Measurements from ENCODE around the gene ARHGAP28. TPM values are rescaled to one million over a fixed set of nuclear protein-coding genes. Genes with fewer than 3 reads are reported as not detected.

ARHGAP28 gene
- total and polyA plus RNA-seq, 10 of the 15 experiments (the other 5 are each of a cell fraction or from before 2014, with no cell fraction given), result not detected

DNA sequence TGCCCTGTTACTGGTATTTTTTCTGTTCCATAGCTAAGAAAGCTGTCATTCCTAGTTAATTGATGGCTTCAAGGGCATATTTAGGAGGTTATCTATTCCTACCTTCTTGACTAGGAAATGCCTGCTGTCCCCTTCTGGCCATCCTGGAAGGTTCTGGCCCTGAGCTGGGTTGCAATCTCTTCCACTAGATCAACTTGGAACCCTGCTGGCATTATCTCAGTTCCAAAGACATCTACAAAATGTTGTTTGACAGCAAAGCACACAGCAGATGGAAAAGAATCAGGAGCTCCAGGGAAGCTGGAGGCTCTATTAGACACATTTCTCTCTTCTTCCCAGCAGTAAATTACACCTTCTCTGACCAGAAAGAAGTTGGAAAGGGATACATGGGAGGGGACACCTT, 192.1 kb downstream of the ARHGAP28 start:
- BruUV-seq (replicated peaks), result no TSS peak
- ATAC-seq (no peak), DNase-seq (ENCODE audit: low read depth, low spot score) (no peak), FAIRE-seq (no peak)
- in situ Hi-C loops (cut with MboI), result no loop called here
- no peak overlapping the region for H3K4me3 ChIP-seq
- ChIA-PET RAD21 (ENCODE audit: unreplicated experiment) (interaction anchor here (0.9 kb wide), 1 partner anchor 256 kb away, joined by 3 read pairs; no protein-coding TSS in a partner anchor), SMC1A (ENCODE audit: uncharacterized antibody, unreplicated experiment) (interaction anchor here (0.8 to 1.0 kb wide), 2 partner anchors 148 to 255 kb away, joined by 3 read pairs; no protein-coding TSS in a partner anchor), CTCF (interaction anchor here (0.8 to 5.1 kb wide), 3 partner anchors 17 to 814 kb away, joined by 3 to 47 read pairs (median 5); no protein-coding TSS in a partner anchor), POLR2A (no interaction called here)
- no peaks in the 10 kb centered on the region for H3K27me3 ChIP-seq (replicated peaks in 1 of 2; ENCODE audit: control insufficient read depth in 2 of 2, insufficient read depth in 2 of 2, low read length in 1 of 2)
- no peaks in the 10 kb centered on the region for H4K20me1 ChIP-seq (ENCODE audit: control insufficient read depth, insufficient read depth)
- no peaks in the 10 kb centered on the region for H3K4me1 ChIP-seq (ENCODE audit: control insufficient read depth, insufficient read depth, low read length)
- H3K27ac ChIP-seq (ENCODE audit: control insufficient read depth, insufficient read depth), result no peak overlapping the region
- no peaks in the 10 kb centered on the region for H3K36me3 ChIP-seq (ENCODE audit: control insufficient read depth in 2 of 2, insufficient read depth in 2 of 2, low read length in 1 of 2)
- H3K4me2 ChIP-seq (ENCODE audit: control insufficient read depth, insufficient read depth), result no peak overlapping the region
- no peaks in the 10 kb centered on the region for H3K79me2 ChIP-seq (ENCODE audit: control insufficient read depth, insufficient read depth, low read length)
- H2AFZ ChIP-seq (ENCODE audit: control insufficient read depth, low read depth, low read length), result no peak overlapping the region
- no peaks in the 10 kb centered on the region for H3K9me3 ChIP-seq (replicated peaks; ENCODE audit: control insufficient read depth, insufficient read depth, low read length)
- intact Hi-C loops (cut with micrococcal nuclease; ENCODE audit: unreplicated experiment), result loop anchor here (5.0 kb wide), 1 partner anchor 101 kb away; no protein-coding TSS in a partner anchor
- no peak overlapping the region for H3K9ac ChIP-seq (ENCODE audit: control insufficient read depth, insufficient read depth, low read length)
- TF ChIP-seq, protein P1, sequence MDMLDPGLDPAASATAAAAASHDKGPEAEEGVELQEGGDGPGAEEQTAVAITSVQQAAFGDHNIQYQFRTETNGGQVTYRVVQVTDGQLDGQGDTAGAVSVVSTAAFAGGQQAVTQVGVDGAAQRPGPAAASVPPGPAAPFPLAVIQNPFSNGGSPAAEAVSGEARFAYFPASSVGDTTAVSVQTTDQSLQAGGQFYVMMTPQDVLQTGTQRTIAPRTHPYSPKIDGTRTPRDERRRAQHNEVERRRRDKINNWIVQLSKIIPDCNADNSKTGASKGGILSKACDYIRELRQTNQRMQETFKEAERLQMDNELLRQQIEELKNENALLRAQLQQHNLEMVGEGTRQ (IDR thresholded peaks at IDR 0.05; ENCODE audit: borderline replicate concordance, low read depth, low read length), result no peak
- TF ChIP-seq ZNF384 (IDR thresholded peaks at IDR 0.05; ENCODE audit: borderline replicate concordance, low read depth, low read length), result no peak
- no peak for TF ChIP-seq NR2C2 (IDR thresholded peaks at IDR 0.05; ENCODE audit: borderline replicate concordance, control insufficient read depth, insufficient read length, low read depth)
- TF ChIP-seq JUNB (IDR thresholded peaks at IDR 0.05), result no peak
- TF ChIP-seq ZSCAN29 (IDR thresholded peaks at IDR 0.05), result no peak
- TF ChIP-seq, protein P2, sequence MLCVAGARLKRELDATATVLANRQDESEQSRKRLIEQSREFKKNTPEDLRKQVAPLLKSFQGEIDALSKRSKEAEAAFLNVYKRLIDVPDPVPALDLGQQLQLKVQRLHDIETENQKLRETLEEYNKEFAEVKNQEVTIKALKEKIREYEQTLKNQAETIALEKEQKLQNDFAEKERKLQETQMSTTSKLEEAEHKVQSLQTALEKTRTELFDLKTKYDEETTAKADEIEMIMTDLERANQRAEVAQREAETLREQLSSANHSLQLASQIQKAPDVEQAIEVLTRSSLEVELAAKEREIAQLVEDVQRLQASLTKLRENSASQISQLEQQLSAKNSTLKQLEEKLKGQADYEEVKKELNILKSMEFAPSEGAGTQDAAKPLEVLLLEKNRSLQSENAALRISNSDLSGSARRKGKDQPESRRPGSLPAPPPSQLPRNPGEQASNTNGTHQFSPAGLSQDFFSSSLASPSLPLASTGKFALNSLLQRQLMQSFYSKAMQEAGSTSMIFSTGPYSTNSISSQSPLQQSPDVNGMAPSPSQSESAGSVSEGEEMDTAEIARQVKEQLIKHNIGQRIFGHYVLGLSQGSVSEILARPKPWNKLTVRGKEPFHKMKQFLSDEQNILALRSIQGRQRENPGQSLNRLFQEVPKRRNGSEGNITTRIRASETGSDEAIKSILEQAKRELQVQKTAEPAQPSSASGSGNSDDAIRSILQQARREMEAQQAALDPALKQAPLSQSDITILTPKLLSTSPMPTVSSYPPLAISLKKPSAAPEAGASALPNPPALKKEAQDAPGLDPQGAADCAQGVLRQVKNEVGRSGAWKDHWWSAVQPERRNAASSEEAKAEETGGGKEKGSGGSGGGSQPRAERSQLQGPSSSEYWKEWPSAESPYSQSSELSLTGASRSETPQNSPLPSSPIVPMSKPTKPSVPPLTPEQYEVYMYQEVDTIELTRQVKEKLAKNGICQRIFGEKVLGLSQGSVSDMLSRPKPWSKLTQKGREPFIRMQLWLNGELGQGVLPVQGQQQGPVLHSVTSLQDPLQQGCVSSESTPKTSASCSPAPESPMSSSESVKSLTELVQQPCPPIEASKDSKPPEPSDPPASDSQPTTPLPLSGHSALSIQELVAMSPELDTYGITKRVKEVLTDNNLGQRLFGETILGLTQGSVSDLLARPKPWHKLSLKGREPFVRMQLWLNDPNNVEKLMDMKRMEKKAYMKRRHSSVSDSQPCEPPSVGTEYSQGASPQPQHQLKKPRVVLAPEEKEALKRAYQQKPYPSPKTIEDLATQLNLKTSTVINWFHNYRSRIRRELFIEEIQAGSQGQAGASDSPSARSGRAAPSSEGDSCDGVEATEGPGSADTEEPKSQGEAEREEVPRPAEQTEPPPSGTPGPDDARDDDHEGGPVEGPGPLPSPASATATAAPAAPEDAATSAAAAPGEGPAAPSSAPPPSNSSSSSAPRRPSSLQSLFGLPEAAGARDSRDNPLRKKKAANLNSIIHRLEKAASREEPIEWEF (IDR thresholded peaks at IDR 0.05; ENCODE audit: insufficient replicate concordance, low read depth, low read length), result no peak
- TF ChIP-seq RAD21 (IDR thresholded peaks at IDR 0.05; ENCODE audit: insufficient read depth, low read depth, low read length), result no peak
- TF ChIP-seq STAT3 (IDR thresholded peaks at IDR 0.05; ENCODE audit: low read depth, low read length), result no peak
- TF ChIP-seq EP300 (IDR thresholded peaks at IDR 0.05; ENCODE audit: borderline replicate concordance in 1 of 2, control insufficient read depth in 1 of 2, low read depth in 2 of 2, low read length in 2 of 2), result no peak
- no peak for TF ChIP-seq YY1 (IDR thresholded peaks at IDR 0.05; ENCODE audit: low read depth, low read length)
- TF ChIP-seq CHD2 (IDR thresholded peaks at IDR 0.05; ENCODE audit: borderline replicate concordance, low read depth, low read length), result no peak
- TF ChIP-seq SMAD1 (IDR thresholded peaks at IDR 0.05; ENCODE audit: low read depth, partially characterized antibody), result no peak
- no peak for TF ChIP-seq NFYA (IDR thresholded peaks at IDR 0.05; ENCODE audit: borderline replicate concordance, low read depth, low read length)
- TF ChIP-seq TAF1 (IDR thresholded peaks at IDR 0.05; ENCODE audit: borderline replicate concordance, low read depth, low read length), result no peak
- TF ChIP-seq TARDBP (IDR thresholded peaks at IDR 0.05; ENCODE audit: borderline replicate concordance), result no peak
- no peak for TF ChIP-seq IRF4 (IDR thresholded peaks at IDR 0.05; ENCODE audit: low read depth, low read length)
